PC-9 (cell line): ENCODE data around the gene EVI5L. TPM values are rescaled to one million over a fixed set of nuclear protein-coding genes. Genes with fewer than 3 reads are reported as not detected.

Source experiments
- BruUV-seq: library from RNA; stranded (reverse); fragments of 400-500 nt; replicated peaks from 2 replicates; lab custom pipeline; 2021; lab: Mats Ljungman, UMichigan
- CTCF ChIA-PET: fragments of 300-600 bp; sonication (Branson Sonifier 250); formaldehyde crosslinking; loops from one replicate; lab custom pipeline; 2022; ENCODE audit warnings: antibody characterized with exemption; lab: Charles Lee
- POLR2A ChIA-PET: fragments of 300-600 bp; sonication (Branson Sonifier 250); formaldehyde crosslinking; loops from one replicate; lab custom pipeline; 2022; ENCODE audit warnings: antibody characterized with exemption; ENCODE audit not compliant: unreplicated experiment; lab: Charles Lee
- DNase-seq, 2 experiments: peaks; one replicate each; pipeline versions ENCODE4 v3.0.0 to v3.0.0-alpha.2; 2015 to 2022; ENCODE audit warnings: mixed read lengths in 1 of 2
- H2AFZ ChIP-seq: fragments of 200-600 bp; sonication (generic); 2 replicates; pipeline ENCODE4 v1.8.1; 2017; ENCODE audit warnings: antibody characterized with exemption
- H3F3A ChIP-seq: fragments of 200-600 bp; sonication (generic); 2 replicates; pipeline ENCODE4 v1.8.1; 2017; ENCODE audit warnings: antibody characterized with exemption, mild to moderate bottlenecking, low read depth; ENCODE audit not compliant: insufficient read depth
- H3K27ac ChIP-seq: fragments of 200-600 bp; sonication (generic); 2 replicates; pipeline ENCODE4 v1.6.1; 2016; ENCODE audit warnings: mixed run types
- H3K27me3 ChIP-seq: fragments of 200-600 bp; sonication (generic); 2 replicates; pipeline ENCODE4 v1.6.1; 2016; ENCODE audit warnings: low read depth, mixed run types; ENCODE audit not compliant: insufficient read depth
- H3K36me3 ChIP-seq: fragments of 200-600 bp; sonication (generic); 2 replicates; pipeline ENCODE4 v1.6.1; 2016; ENCODE audit warnings: low read depth, mixed run types
- H3K4me1 ChIP-seq: fragments of 200-600 bp; sonication (generic); replicated peaks from 2 replicates; pipeline ENCODE4 v1.6.1; 2016; ENCODE audit warnings: mixed run types; ENCODE audit not compliant: insufficient read depth
- H3K4me2 ChIP-seq: fragments of 200-600 bp; sonication (generic); 2 replicates; pipeline ENCODE4 v1.6.1; 2017; ENCODE audit warnings: mixed run types
- H3K4me3 ChIP-seq: fragments of 200-600 bp; sonication (generic); 2 replicates; pipeline ENCODE4 v1.6.1; 2016; ENCODE audit warnings: mixed run types
- H3K79me2 ChIP-seq: fragments of 200-600 bp; sonication (generic); 2 replicates; pipeline ENCODE4 v1.6.1; 2017; ENCODE audit warnings: low read depth, mixed run types
- H3K9me2 ChIP-seq: fragments of 200-600 bp; sonication (generic); 2 replicates; pipeline ENCODE4 v1.8.1; 2017; ENCODE audit warnings: mild to moderate bottlenecking; ENCODE audit not compliant: insufficient read depth
- H3K9me3 ChIP-seq: fragments of 200-600 bp; sonication (generic); 2 replicates; pipeline ENCODE4 v1.8.1; 2016; ENCODE audit warnings: low read depth; ENCODE audit not compliant: insufficient read depth
- H4K20me1 ChIP-seq: fragments of 200-600 bp; sonication (generic); 2 replicates; pipeline ENCODE4 v1.8.1; 2017; ENCODE audit not compliant: insufficient read depth
- CTCF ChIP-seq: fragments of 200-600 bp; sonication (generic); conservative IDR thresholded peaks from 2 replicates; pipeline ENCODE4 v1.6.1; 2017; ENCODE audit warnings: mixed run types, antibody characterized with exemption, mild to moderate bottlenecking, moderate library complexity
- EZH2 ChIP-seq: fragments of 200-600 bp; sonication (generic); IDR thresholded peaks from 2 replicates; pipeline ENCODE4 v1.8.0; 2017; ENCODE audit warnings: antibody characterized with exemption, low read depth
- intact Hi-C: fragments of 100-400 bp; cut with micrococcal nuclease; formaldehyde crosslinking; loops from one replicate; pipeline ENCODE4 v1.10.0; 2022; ENCODE audit not compliant: unreplicated experiment
- total RNA-seq: library from RNA; stranded (reverse); gene quantifications from 2 replicates; pipeline ENCODE4 v1.2.3, GENCODE V29; 2021

EVI5L gene
- total RNA-seq, 1 experiment from 2014 or later: 19.2 TPM

DNA sequence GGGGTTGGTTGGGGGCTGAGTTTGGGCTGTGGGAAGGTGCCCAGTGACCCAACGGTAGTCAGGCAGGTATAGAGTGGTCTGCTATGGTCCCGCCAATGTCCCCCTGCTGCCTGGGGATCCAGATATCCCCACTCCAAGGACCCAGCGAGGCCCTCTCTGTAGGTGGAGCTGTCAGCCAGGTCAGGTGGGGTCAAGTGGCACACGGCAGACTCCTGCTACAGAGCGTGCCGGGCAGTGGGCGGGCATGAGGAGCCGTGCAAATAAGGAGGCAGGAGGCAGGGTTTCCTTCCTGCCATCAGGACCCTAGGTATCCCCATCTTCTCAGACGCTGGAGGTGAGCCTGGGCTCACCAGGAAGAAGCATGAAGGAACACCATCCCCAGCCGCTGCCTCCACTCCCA is 14.9 kb downstream of the EVI5L start:
- no TSS peak for BruUV-seq
- Histone ChIP-seq H3K27me3 (no peaks in the 10 kb centered on the region), H3K9me2 (no peaks in the 10 kb centered on the region), H3F3A (peaks cover 26% of the 10 kb centered on the region), H3K36me3 (no peaks in the 10 kb centered on the region), H3K27ac (no peak overlapping the region), H3K4me3 (no peak overlapping the region), H2AFZ (no peak overlapping the region), H3K79me2 (no peaks in the 10 kb centered on the region; the same call in 1 of the 2 replicates), H3K4me1 (no peaks in the 10 kb centered on the region), H4K20me1 (no peaks in the 10 kb centered on the region), H3K9me3 (no peaks in the 10 kb centered on the region), H3K4me2 (no peak overlapping the region)
- POLR2A ChIA-PET: no interaction called here
- no peak for TF ChIP-seq EZH2
- TF ChIP-seq CTCF: no peak
- intact Hi-C loops: no loop called here
- CTCF ChIA-PET: no interaction called here
- DNase-seq: no peak

- Histone ChIP-seq H3K27ac (no peak overlapping the region), H3F3A (peaks cover 32% of the 10 kb centered on the region), H3K79me2 (no peaks in the 10 kb centered on the region; the same call in 1 of the 2 replicates), H2AFZ (no peak overlapping the region), H3K9me3 (no peaks in the 10 kb centered on the region), H3K4me2 (no peak overlapping the region), H3K9me2 (no peaks in the 10 kb centered on the region), H3K4me3 (no peak overlapping the region), H3K27me3 (no peaks in the 10 kb centered on the region), H4K20me1 (no peaks in the 10 kb centered on the region), H3K4me1 (peaks cover 5% of the 10 kb centered on the region; the same call in 1 of the 2 replicates), H3K36me3 (no peaks in the 10 kb centered on the region)
- ChIA-PET POLR2A (no interaction called here), CTCF (no interaction called here)
- TF ChIP-seq EZH2: no peak
- TF ChIP-seq CTCF: no peak
- DNase-seq: no peak
- BruUV-seq: no TSS peak
- intact Hi-C loops: no loop called here
These were observed 15.6 kb downstream of the EVI5L start for GRCh38 chr19:7845390-7846154.

DNA sequence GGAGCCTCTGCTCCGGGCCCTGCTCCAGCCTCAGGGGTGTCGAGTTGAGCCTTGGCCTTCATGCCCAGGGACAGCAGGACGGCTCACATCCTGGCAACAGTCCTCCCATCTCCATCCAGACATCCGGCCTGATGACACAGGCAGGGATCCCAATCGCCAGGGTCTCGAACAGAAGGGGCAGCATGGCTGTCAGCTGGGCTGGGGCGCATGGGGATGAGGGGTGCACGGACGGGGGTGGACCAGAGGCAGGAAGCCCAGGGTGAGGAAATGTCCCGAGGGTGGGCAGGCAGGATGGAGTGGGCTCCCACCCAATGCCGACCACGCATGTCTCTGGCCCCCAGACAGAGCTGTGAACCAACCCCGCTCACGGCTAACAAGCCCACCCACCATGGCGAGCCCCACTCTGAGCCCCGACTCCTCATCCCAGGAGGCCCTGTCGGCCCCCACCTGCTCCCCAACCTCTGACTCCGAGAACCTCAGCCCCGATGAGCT is 16.2 kb downstream of the EVI5L start:
- H3K27ac ChIP-seq: no peak overlapping the region
- no peaks in the 10 kb centered on the region for H3K79me2 ChIP-seq
- intact Hi-C loops: no loop called here
- POLR2A ChIA-PET: no interaction called here
- no peaks in the 10 kb centered on the region for H3K9me2 ChIP-seq
- H3K27me3 ChIP-seq: no peaks in the 10 kb centered on the region
- no peak overlapping the region for H3K4me3 ChIP-seq
- H3F3A ChIP-seq: peaks cover 32% of the 10 kb centered on the region
- H2AFZ ChIP-seq: no peak overlapping the region
- no peak overlapping the region for H3K4me2 ChIP-seq
- TF ChIP-seq EZH2 (no peak), CTCF (no peak)
- H3K36me3 ChIP-seq: no peaks in the 10 kb centered on the region
- H3K4me1 ChIP-seq: peaks cover 5% of the 10 kb centered on the region; the same call in 1 of the 2 replicates
- BruUV-seq: no TSS peak
- no peak for DNase-seq
- CTCF ChIA-PET: no interaction called here
- H4K20me1 ChIP-seq: no peaks in the 10 kb centered on the region
- H3K9me3 ChIP-seq: no peaks in the 10 kb centered on the region
